ENCODE data around the gene TTC31.
A peak's percentile ranks its signal among the peaks of the same experiment; 100 is the strongest.

TTC31 gene

GRCh38 chr2:74474899-74475298 is 8.0 kb upstream of the TTC31 start:
- Histone ChIP-seq H3K27ac (no peak overlapping the region), H3K4me3 (no peak overlapping the region)

GRCh38 chr2:74481431-74481830 is 1.4 kb upstream of the TTC31 start:
- Histone ChIP-seq H3K4me3 (peak overlapping the region; percentile 72 to 96 (median 85)), H3K27ac (peak overlapping the region in 12 of 21 experiments; percentile 76 to 96 (median 88))

GRCh38 chr2:74481961-74482800 is 700 bp upstream of the TTC31 start:
- Histone ChIP-seq H3K27ac (peak overlapping the region; percentile 72 to 96 (median 87)), H3K4me3 (peak overlapping the region; percentile 72 to 96 (median 85))

- Histone ChIP-seq H3K27ac (peak overlapping the region in 13 of 21 experiments; percentile 12 to 96 (median 89)), H3K4me3 (peak overlapping the region; percentile 72 to 96 (median 85))
Measured at GRCh38 chr2:74483675-74484164, 839 bp downstream of the TTC31 start.

GRCh38 chr2:74486141-74486540 is 3.3 kb downstream of the TTC31 start:
- H3K4me3 ChIP-seq, result no peak overlapping the region
- H3K27ac ChIP-seq, result no peak overlapping the region

DNA sequence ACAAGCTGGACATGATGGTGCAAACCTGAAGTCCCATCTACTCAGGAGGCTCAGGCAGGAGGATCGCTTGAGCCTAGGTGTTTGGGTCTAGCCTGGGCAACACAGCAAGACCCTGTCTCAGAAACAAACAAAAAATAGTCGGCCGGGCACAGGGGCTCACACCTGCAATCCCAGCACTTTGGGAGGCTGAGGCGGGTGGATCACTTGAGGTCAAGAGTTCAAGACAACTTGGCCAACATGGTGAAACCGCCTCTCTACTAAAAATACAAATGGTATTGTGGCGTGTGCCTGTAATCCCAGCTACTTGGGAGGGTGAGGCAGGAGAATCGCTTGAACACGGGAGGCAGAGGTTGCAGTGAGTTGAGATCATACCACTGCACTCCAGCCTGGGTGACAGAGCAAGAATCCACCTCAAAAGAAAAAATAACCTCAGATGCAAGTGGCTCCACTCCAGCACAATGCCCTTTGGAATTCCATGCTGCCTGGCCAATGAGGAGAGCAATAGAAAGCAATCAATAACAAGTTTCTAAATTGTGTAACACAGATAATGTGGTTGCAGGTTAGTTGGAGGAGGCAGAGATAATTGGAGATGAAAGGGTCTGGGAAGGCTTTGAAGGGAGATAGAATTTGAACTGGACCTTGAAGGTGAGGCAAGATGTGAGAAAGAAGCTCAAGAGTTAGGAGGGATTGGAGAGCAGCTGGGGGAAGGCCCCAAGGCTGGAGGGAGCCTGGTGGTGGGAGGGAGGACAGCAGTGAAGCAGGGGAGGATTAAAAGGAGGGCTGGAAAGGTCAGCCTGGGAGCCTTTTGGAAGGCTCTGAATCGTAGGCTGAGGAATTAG is 6.0 kb downstream of the TTC31 start:
- no peak overlapping the region for H3K4me3 ChIP-seq
- H3K27ac ChIP-seq, result no peak overlapping the region

DNA sequence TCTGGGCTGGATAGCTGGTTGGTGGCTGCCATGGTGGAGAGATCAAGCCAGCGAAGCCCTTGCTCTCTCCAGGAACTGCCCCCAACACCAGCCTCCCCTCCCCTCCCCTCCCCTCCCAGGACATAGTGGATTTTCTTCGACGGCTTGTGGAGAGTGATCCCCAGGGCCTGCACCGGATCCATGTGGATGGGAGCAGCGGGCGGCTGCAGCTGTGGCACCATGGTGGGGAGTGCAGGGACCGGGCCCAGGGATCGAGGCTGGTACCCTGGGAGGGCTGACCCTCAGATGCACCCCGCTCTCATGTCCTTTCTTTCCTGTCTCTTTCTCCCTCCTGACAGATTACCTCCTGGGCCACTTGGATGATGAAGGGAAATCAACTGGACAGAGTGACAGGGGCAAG is 7.0 kb downstream of the TTC31 start:
- H3K4me3 ChIP-seq, result no peak overlapping the region

DNA sequence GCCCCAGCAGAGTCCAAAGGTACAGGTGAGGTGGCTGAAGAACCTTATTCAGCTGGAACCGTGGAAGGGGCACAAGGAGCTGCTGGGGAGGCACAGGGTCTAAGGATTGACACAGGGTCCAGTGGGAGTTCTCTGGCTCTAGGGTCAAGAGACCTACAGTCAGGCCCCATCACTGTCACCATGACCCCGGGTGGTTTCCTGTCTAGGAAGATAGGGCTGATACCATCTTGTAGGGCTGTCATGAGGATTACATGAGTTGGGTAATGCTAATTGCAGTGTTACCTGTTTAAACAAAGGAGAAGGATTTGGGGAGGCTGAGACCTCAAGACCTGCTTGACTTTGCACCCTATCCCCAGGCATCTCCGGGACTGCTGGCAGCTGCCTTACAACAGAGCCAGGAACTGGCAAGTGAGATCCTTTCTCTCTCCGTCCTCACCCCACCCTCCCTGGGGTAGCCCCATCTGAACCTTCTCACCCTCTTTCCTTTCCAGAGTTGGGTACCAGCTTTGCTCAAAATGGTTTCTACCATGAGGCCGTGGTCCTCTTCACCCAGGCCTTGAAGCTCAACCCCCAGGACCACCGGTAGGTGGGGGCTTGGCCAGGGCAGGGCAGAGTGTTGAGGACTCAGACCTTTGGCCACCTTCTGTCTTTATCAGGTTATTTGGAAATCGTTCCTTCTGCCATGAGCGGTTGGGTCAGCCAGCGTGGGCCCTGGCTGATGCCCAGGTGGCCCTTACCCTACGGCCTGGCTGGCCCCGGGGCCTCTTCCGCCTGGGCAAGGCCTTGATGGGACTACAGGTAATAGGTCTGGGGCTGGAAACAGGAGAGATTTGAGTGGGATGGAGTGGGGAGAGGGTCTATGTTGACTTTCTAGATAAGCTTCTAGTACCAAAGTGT is 9.0 kb downstream of the TTC31 start:
- Histone ChIP-seq H3K4me3 (no peak overlapping the region), H3K27ac (no peak overlapping the region)

More for the DNA sequence above, 7.0 kb downstream of the TTC31 start:
- H3K27ac ChIP-seq, result no peak overlapping the region

DNA sequence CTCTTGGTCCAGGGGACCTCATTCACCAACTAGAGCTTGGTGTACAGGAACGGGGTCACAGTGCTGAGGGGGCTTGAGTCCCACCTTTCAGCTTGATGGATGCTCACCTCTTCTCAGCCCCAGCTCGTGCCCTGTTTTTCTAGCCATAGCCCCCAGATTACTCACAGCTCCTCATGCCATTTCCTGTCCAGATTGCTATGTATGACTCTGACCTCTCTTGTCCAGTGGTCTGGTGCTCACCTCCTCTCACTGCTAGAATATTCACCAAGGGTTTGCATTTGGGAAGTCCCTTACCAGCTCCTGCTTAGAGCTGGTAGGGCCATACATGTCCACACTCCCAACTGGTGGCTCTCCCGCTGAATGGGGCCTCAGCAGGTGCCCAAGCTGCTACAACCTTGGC is 10.7 kb downstream of the TTC31 start:
- no peak overlapping the region for H3K4me3 ChIP-seq
- no peak overlapping the region for H3K27ac ChIP-seq

GRCh38 chr2:74495440-74495839 is 12.6 kb downstream of the TTC31 start:
- Histone ChIP-seq H3K27ac (no peak overlapping the region), H3K4me3 (no peak overlapping the region)

GRCh38 chr2:74496997-74497776 is 14.3 kb downstream of the TTC31 start:
- Histone ChIP-seq H3K4me3 (peak overlapping the region in 4 of 7 experiments; percentile 26 to 43 (median 28)), H3K27ac (peak overlapping the region in 1 of 21 experiments; percentile 56)

- H3K27ac ChIP-seq, result peak overlapping the region in 2 of 21 experiments; percentile 56 to 65
- peak overlapping the region; percentile 3 to 43 (median 26) for H3K4me3 ChIP-seq
Measured at GRCh38 chr2:74497777-74498499, 15.1 kb downstream of the TTC31 start.

GRCh38 chr2:74498500-74499266 is 15.8 kb downstream of the TTC31 start:
- H3K27ac ChIP-seq, result peak overlapping the region in 2 of 21 experiments; percentile 56 to 65
- H3K4me3 ChIP-seq, result peak overlapping the region; percentile 3 to 43 (median 26)

GRCh38 chr2:74499267-74499939 is 16.5 kb downstream of the TTC31 start, which contains the start of gene LBX2:
Gene LBX2 (minus strand): TSS chr2:74499603. CDS start chr2:74499537, 66 bp downstream.
- Histone ChIP-seq H3K27ac (peak within 1 kb of the TSS in 2 of 21 experiments; percentile 56 to 65), H3K4me3 (peak within 1 kb of the TSS in 6 of 7 experiments; percentile 9 to 43 (median 26))

DNA sequence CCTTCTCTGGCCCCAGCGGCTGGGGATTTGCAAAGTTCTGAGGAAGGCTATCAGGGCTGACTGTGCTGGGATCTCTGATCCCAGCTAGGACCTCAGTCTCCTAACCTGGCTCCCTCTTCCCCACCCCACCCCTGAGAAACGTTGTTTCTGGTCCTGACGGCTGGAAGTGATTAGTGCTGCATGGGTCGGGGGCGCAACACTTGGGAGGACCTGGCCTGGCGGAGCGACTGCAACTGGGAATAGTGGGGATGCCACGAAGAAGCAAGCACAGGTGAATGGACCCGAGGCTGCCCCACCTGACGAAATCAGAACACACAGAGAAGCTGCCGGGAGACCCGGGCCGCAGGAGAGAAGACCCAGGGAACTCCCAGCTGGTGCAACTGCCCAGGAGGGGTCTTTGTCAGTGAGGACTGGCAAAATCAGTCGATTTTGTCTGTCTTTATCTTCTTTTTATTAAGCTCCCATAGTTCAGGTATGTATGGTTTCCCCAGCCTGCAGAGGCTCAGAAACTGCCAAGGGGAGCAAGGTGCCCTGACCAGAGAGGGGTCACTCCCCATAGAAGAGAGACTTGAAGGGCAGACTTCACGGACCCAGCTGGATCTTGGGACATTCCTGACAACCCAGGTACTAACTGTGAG is 17.2 kb downstream of the TTC31 start:
- Histone ChIP-seq H3K27ac (no peak overlapping the region), H3K4me3 (no peak overlapping the region)

GRCh38 chr2:74500578-74500946 is 17.7 kb downstream of the TTC31 start:
- no peak overlapping the region for H3K4me3 ChIP-seq
- no peak overlapping the region for H3K27ac ChIP-seq
